Measurements from ENCODE around the gene EIF1.

EIF1 gene

GRCh38 chr17:41647940-41648410, 40.7 kb upstream of the EIF1 start:
- H3K4me3 ChIP-seq (ENCODE audit: low read depth, low read length): peak overlapping the region; percentile 35; the same call in 1 of the 2 replicates
- TF ChIP-seq CTCF (IDR thresholded peaks at IDR 0.05; ENCODE audit: control insufficient read depth, extremely low read depth, insufficient read depth): peak; percentile 91
- DNase-seq (ENCODE audit: low read depth): no peak

GRCh38 chr17:41648411-41649195, 40.1 kb upstream of the EIF1 start:
- H3K4me3 ChIP-seq (ENCODE audit: low read depth, low read length): peak overlapping the region; percentile 35
- DNase-seq (ENCODE audit: low read depth): peak; percentile 47
- TF ChIP-seq CTCF (IDR thresholded peaks at IDR 0.05; ENCODE audit: control insufficient read depth, extremely low read depth, insufficient read depth): peak; percentile 91

- TF ChIP-seq CTCF (IDR thresholded peaks at IDR 0.05; ENCODE audit: control insufficient read depth, extremely low read depth, insufficient read depth): no peak
- no peak for DNase-seq (ENCODE audit: low read depth)
- no peak overlapping the region for H3K4me3 ChIP-seq (ENCODE audit: low read depth, low read length)
These were observed 38.7 kb upstream of the EIF1 start for GRCh38 chr17:41649923-41650519.

GRCh38 chr17:41650794-41651624, 37.7 kb upstream of the EIF1 start:
- TF ChIP-seq CTCF (IDR thresholded peaks at IDR 0.05; ENCODE audit: control insufficient read depth, extremely low read depth, insufficient read depth): no peak
- no peak overlapping the region for H3K4me3 ChIP-seq (ENCODE audit: low read depth, low read length)
- no peak for DNase-seq (ENCODE audit: low read depth)

GRCh38 chr17:41651625-41652460, 36.8 kb upstream of the EIF1 start:
- no peak for DNase-seq (ENCODE audit: low read depth)
- H3K4me3 ChIP-seq (ENCODE audit: low read depth, low read length): no peak overlapping the region
- TF ChIP-seq CTCF (IDR thresholded peaks at IDR 0.05; ENCODE audit: control insufficient read depth, extremely low read depth, insufficient read depth): no peak

GRCh38 chr17:41652461-41652970, 36.2 kb upstream of the EIF1 start:
- TF ChIP-seq CTCF (IDR thresholded peaks at IDR 0.05; ENCODE audit: control insufficient read depth, extremely low read depth, insufficient read depth): no peak
- DNase-seq (ENCODE audit: low read depth): no peak
- no peak overlapping the region for H3K4me3 ChIP-seq (ENCODE audit: low read depth, low read length)

Measured in LNCaP clone FGC (cell line).